Measurements from ENCODE around the gene RETREG1.

GRCh38 chr5:16664368-16664767, 47.6 kb upstream of the RETREG1 start:
- TF ChIP-seq CTCF (IDR thresholded peaks at IDR 0.05) (no peak), POLR2A (IDR thresholded peaks at IDR 0.05) (no peak)

Data from Peyer's patch (tissue), 4 donors.